Measurements from ENCODE around the gene MAB21L3. TPM values are rescaled to one million over a fixed set of nuclear protein-coding genes. Genes with fewer than 3 reads are reported as not detected.

MAB21L3 gene
- total RNA-seq, 4 donors from 2014 or later, result 9.7 to 26.6 (median 20.7) TPM

GRCh38 chr1:116097626-116098025 lies 13.6 kb upstream of the MAB21L3 start:
- no peak for TF ChIP-seq POLR2AphosphoS5 (IDR thresholded peaks at IDR 0.05)
- TF ChIP-seq EP300 (IDR thresholded peaks at IDR 0.05), result no peak
- no peak for TF ChIP-seq POLR2A (IDR thresholded peaks at IDR 0.05)
- no peak for TF ChIP-seq CTCF (IDR thresholded peaks at IDR 0.05)
- 91% methylated on average over 1 of the region's 1 CpG for WGBS

GRCh38 chr1:116099379-116099778 lies 11.8 kb upstream of the MAB21L3 start:
- H3K4me1 ChIP-seq, result no peaks in the 10 kb centered on the region
- no peaks in the 10 kb centered on the region for H3K36me3 ChIP-seq
- H3K27ac ChIP-seq, result no peak overlapping the region
- no peak overlapping the region for H3K4me3 ChIP-seq
- H3K9me3 ChIP-seq, result peaks cover 3% of the 10 kb centered on the region
- H3K27me3 ChIP-seq, result no peaks in the 10 kb centered on the region
- DNase-seq (ENCODE audit: low spot score in 2 of 2), result no peak
- WGBS, result 89% methylated on average over 4 of the region's 4 CpGs
- TF ChIP-seq CTCF (IDR thresholded peaks at IDR 0.05), result no peak
- TF ChIP-seq EP300 (IDR thresholded peaks at IDR 0.05), result no peak
- TF ChIP-seq POLR2AphosphoS5 (IDR thresholded peaks at IDR 0.05), result no peak

More at GRCh38 chr1:116097626-116098025, 13.6 kb upstream of the MAB21L3 start:
- Histone ChIP-seq H3K27me3 (no peaks in the 10 kb centered on the region), H3K4me3 (no peak overlapping the region), H3K4me1 (no peaks in the 10 kb centered on the region), H3K27ac (no peak overlapping the region), H3K36me3 (no peaks in the 10 kb centered on the region), H3K9me3 (peaks cover 3% of the 10 kb centered on the region)
- DNase-seq (ENCODE audit: low spot score in 2 of 2), result no peak

- Histone ChIP-seq H3K27me3 (no peaks in the 10 kb centered on the region), H3K27ac (no peak overlapping the region), H3K4me3 (no peak overlapping the region), H3K4me1 (no peaks in the 10 kb centered on the region), H3K9me3 (peaks cover 3% of the 10 kb centered on the region), H3K36me3 (no peaks in the 10 kb centered on the region)
- 86% methylated on average over 2 of the region's 2 CpGs for WGBS
- TF ChIP-seq POLR2A (IDR thresholded peaks at IDR 0.05) (no peak), CTCF (IDR thresholded peaks at IDR 0.05) (no peak), POLR2AphosphoS5 (IDR thresholded peaks at IDR 0.05) (no peak), EP300 (IDR thresholded peaks at IDR 0.05) (no peak)
- DNase-seq (ENCODE audit: low spot score in 2 of 2), result no peak
These were observed 11.3 kb upstream of the MAB21L3 start for GRCh38 chr1:116099919-116100318.

GRCh38 chr1:116104667-116105066 lies 6.5 kb upstream of the MAB21L3 start:
- Histone ChIP-seq H3K4me3 (no peak overlapping the region), H3K36me3 (no peaks in the 10 kb centered on the region), H3K9me3 (no peaks in the 10 kb centered on the region), H3K4me1 (peaks cover 2% of the 10 kb centered on the region), H3K27me3 (no peaks in the 10 kb centered on the region), H3K27ac (no peak overlapping the region)
- 82% methylated on average over 3 of the region's 3 CpGs for WGBS
- TF ChIP-seq CTCF (IDR thresholded peaks at IDR 0.05) (no peak), POLR2AphosphoS5 (IDR thresholded peaks at IDR 0.05) (no peak), EP300 (IDR thresholded peaks at IDR 0.05) (no peak), POLR2A (IDR thresholded peaks at IDR 0.05) (no peak)
- DNase-seq (ENCODE audit: low spot score in 2 of 2), result no peak

GRCh38 chr1:116105996-116106395 lies 5.2 kb upstream of the MAB21L3 start:
- Histone ChIP-seq H3K27ac (no peak overlapping the region), H3K4me3 (no peak overlapping the region), H3K9me3 (no peaks in the 10 kb centered on the region), H3K27me3 (no peaks in the 10 kb centered on the region), H3K36me3 (no peaks in the 10 kb centered on the region), H3K4me1 (peaks cover 10% of the 10 kb centered on the region)
- 48% methylated on average over 2 of the region's 2 CpGs for WGBS
- TF ChIP-seq POLR2AphosphoS5 (IDR thresholded peaks at IDR 0.05) (no peak), POLR2A (IDR thresholded peaks at IDR 0.05) (no peak), EP300 (IDR thresholded peaks at IDR 0.05) (no peak), CTCF (IDR thresholded peaks at IDR 0.05) (no peak)
- DNase-seq (ENCODE audit: low spot score in 2 of 2), result no peak

Measured in suprapubic skin (tissue), 4 donors.